ENCODE results near the gene PPP1R12B.
A peak's percentile ranks its signal among the peaks of the same experiment; 100 is the strongest.
"Not testable (repeated sequence)": the region's sequence is repeated elsewhere in the genome, so short reads cannot be mapped to it uniquely, and the experiment has no call there.

PPP1R12B gene

DNA sequence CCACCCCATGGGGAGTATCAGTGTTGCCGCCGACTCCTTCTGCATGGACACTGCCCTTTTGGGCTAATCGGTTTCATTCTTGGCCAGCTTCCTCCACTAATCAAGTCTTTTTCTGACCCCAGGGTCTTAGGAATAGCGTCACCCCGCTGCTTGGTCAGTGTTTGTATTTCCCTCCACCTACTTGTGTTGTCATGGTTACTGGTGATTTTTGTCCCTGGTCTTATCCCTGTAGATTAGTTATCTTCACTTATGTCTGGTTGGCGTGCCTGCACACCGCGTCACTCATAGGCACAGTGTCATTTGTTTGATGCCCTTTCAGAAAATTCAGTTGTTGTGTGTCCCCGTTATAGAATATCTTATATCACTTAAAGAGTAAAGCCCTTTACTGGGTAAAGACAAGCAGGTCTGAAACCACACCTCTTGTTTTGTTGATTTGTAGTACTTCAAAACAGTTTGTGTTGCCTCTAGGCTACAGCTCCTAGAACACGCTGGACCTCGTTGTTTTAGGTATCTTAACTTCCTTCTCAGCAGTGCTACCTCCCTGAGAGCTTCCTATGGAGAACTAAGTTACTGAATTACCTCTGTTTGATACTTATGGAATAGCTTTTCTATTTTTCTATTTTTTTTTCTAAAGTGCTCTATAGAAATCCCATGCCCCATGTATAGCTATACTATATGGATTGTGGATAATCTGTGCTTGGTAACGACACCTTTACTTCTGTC lies 868 bp downstream of the PPP1R12B start:
- peak; percentile 23 for DNase-seq

DNA sequence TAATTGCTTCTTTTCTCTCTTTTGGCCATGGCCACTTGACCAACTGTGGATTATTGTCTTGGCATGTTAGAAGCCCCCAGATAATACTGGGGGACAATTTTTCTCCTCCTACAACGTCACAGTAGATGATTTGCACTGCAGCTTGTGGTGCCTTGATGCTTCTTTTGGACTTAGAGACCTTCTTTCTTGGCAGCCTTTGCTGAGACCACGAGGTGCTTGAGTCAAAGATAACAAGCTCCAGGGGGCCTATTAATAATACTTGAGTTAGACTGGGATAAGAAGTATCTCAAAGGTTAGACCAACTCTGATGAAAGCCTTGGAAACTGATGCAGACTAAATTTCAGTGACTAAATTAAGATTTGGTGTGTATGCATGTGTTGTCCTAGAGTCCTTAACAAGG lies 3.2 kb downstream of the PPP1R12B start:
- no peak for DNase-seq

DNA sequence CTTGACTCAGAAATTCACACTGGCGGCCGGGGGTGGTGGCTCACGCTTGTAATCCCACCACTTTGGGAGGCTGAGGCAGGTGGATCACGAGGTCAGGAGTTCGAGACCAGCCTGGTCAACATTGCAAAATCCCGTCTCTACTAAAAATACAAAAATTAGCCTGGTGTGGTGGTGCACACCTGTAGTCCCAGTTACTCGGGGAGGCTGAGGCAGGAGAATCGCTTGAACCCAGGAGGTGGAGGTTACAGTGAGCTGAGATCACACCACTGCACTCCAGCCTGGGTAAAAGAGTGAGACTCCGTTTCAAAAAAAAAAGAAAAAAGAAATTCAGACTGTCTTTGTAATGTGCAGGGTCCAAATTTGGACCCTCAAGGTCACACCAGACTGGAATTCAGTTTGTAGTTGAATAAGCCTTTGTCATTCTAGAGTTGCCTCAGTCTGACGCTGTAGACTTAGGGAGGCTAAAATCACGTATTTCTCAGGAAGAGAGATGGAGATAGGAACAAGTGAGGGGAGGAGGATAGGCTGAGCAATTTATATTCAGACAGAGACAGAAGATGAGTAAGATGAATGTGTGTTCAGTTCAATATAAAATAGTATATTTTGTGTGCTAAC lies 4.2 kb downstream of the PPP1R12B start:
- not testable (repeated sequence) for DNase-seq

DNA sequence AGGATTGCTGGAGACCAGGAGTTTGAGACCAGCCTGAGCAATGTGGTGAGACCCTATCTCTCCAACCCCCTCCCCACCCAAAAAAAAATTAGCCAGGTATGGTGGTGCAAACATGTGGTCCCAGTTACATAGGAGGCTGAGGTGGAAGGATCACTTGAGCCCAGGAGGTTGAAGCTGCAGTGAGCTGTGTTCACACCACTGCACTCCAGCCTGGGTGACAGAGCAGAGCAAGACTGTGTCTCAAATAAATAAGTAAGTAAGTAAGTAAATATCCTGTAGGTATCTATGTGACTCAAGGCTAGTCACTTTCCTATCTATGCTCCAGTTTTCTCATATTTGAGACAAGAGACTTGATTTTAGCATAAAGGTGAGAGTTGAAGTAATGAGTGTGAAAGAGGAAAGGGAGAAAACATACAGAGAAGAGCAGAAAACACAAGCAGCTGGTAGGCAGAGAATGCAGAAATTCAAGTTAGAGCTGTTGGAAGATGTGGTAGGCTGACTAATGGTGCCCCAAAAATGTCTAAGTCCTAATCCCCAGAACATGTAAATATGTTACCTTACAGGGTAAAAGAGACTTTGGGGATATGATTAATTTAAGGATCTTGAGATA lies 7.5 kb downstream of the PPP1R12B start:
- DNase-seq = no peak

DNA sequence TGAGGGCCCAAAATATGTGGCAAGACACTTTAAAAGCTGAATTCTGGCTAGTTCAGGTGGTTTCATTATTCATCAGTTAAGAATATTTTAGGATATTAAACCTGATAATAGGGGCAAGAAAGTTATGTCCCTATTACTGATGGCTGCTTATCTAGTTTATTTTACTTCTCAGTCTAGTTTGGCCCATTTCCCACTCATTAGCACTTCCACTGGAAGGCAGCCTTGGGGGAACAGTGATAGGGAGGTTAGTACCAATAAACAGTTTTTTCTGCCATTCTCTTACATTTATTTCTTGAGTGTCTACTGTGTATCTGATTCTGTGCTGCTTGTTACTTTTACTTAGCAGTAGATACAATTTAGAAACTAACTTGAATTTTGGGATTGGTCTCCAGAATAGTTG lies 9.0 kb downstream of the PPP1R12B start:
- no peak for DNase-seq

DNA sequence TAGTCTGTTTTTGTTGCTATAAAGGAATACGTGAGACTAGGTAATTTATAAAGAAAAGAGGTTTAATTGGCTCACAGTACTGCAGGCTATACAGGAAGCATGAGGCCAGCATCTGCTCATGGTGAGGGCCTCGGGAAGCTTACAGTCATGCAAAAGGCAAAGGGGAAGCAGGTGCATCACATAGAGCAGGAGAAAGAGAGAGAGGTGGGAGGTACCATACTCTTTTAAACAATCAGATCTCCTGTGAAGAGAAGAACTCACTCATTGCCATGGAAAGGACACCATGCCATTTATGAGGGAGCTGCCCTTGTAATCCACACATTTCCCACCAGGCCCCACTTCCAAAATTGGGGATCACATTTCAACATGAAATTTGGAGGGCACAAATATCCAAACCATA lies 12.7 kb downstream of the PPP1R12B start:
- no peak for DNase-seq

DNA sequence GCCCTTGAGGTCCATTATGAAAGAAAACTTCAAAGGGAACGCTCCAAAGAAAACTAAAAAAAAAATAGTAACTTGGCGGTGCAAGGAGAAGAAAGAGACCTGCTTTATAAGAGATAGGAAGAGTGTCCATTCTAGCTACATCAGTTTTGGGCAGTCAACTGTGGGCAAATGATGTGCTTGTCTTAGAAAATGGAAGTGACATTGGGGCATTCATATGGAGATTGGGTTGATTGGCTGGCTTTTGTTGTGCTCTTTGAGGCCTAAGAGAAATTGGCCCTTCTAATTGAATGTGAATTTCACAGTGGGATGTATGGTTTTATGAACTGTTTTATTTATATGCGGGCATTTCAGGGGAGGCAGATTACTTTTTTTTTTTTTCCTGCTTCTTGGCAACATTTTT lies 13.2 kb downstream of the PPP1R12B start:
- DNase-seq = no peak

DNA sequence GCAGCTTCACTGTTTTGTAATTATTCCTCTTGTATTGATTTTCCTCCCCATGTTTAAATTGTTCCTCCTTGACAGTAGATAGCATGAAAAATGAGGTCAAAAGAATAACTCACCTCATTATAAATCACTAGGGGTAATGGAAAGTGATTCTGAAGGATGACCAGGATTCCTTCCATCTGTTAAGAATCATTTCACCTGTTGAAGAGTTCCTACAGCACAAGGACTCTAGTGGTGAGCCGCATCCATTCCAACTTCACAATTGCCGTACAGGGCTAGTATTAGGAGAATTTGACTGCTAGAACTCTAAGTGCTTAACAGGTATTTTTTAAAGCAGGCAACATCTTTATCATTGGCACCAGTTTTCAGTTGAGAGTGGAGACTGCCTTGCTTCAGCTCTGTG lies 13.7 kb downstream of the PPP1R12B start:
- DNase-seq = no peak

DNA sequence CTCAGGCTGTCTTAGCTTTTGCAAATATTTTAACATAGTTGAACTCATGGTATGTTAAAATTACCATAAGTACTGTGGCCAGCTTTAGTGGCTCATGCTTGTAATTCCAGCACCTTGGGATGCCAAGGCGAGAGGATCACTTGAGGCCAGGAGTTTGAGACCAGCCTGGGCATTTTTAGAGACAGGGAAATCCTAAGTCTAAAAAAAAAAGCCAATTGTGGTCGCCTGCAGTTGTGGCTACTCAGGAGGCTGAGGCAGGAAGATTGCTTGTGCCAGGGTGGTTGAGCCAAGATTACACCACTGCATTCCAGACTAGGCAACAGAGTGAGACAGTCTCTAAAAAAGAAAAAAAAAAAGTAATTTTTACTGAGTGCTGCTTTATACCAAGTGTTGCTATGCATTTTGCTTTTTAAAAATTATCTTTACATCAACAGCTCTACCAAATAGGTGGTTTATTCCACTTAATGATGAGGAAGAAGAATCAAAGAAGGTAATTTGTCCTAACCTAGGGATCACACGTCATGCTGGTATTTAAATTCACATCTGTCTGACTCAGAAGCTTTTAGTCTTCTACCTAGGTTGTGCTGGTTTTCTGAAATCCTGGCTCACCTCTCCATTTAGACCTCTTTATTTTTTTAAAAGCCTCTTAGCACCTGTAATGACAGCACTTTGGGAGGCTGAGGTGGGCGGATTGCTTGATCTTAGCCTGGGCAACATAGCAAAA lies 16.8 kb downstream of the PPP1R12B start:
- no peak for DNase-seq

DNA sequence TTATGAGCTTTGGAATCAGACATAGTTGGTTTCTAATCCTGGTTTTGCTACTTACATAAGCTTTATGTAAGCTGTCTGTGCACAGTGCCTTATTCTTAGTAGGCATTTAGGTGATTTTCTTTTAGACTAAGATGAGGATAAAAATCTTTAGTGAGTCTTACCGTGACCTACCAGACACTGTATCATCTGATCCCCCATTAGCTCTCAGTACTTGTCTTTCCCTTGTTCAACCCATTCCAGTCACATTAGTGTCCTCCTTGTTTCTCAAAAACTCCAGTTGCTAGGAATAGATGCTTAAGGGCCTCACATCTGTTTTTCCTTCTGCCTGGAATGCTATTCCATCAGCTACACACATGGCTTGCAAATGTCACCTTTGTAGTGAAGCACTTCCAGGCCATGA lies 18.8 kb downstream of the PPP1R12B start:
- no peak for DNase-seq

DNA sequence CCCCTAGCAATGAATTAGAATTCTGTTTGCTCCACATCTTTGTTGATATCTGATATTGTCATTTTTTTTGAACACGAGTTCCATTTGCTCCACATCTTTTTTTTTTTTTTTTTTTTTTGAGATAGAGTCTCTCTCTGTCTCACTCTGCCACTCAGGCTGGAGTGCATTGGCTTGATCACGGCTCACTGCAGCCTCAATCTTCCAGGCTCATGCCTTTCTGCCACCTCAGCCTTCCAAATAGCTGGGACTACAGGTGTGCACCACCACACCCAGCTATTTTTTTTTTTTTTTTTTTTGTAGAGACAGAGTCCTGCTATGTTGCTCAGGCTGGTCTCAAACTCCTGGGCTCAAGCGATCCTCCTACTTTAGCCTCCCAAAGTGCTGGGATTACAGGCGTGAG lies 22.4 kb downstream of the PPP1R12B start:
- not testable (repeated sequence) for DNase-seq

DNA sequence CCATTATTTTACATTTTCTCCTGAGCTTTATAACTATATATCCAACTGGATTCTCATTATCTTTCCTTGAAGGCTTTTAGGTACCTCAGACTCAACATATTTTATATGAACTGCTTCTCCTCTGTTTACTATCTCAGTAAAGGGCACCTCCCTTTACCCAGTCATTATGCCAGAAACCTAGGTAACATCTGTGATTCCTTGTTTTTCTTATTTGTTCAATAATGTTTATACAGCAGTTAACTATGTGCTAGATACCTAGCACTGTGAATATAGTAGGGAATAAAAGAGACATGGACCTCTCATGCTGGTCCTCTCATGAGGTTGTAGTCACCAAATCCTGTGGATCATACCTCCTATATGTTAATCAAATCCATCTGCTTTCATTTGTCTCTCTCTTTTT lies 25.6 kb downstream of the PPP1R12B start:
- no peak for DNase-seq

DNA sequence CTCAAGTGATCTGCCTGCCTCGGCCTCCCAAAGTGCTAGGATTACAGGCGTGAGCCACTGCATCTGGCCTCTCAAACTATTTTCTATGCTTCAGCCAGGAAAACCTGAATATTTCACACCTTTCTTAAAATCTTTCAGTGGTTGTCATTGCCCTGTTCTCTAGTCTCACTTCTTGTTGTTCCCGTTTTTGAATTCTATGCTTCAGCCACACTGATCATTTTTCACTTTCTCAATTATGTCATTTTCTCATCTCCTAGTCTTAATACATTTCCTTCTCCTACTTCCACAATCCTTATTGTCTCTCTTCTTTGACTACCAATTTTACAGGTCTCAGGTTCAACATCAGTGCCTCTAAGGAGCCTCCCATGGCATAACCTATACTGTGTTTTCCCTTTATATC lies 26.7 kb downstream of the PPP1R12B start:
- not testable (repeated sequence) for DNase-seq

DNA sequence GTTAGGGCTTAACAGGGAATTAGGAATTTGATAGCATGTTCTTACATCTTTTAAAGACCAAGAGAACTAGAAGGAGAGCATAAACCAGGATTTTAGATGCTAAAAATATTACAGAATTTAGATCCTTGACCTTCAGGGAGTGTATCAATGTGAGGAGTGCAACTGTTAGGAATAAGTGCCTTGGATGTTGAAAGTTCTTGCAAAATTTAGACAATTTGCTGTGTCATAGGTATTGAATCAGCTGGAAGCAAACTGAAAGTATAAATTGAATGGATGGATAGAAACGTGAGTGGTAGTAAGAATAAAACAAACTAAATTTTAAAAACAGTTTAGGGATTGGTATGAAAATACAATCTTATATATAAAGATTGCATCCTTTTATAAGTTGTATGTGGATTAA lies 27.7 kb downstream of the PPP1R12B start:
- no peak for DNase-seq

DNA sequence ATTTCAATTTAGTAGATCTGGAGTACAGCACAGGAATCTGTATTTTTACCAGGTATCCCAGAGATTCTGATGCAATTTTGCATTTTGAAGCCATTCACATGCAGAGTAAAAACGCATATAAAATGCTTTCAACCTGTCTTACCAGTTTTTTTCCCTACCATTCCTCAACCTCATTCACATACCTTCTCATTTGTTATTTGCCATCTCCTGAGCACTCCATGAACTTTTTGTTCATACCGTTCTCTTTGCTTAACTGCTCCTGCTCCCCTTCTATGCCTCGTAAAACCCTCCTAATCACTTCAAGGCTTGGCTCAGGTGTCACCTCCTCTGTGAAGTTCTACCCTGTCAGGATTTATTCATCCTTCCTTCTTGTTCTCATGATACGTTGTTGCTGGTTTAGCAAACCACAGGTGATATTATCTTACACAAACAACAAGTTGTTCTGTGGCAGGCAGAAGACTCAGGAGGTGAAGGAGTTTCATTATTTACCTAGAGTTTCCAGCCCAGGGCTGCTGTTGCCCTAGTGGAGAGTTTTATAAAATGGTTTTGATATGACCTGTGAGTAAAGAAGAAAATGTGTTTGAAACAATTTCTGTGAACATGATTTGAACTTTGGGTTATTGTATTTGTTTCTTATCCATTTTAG lies 31.5 kb downstream of the PPP1R12B start:
- peak; percentile 55 for DNase-seq

DNA sequence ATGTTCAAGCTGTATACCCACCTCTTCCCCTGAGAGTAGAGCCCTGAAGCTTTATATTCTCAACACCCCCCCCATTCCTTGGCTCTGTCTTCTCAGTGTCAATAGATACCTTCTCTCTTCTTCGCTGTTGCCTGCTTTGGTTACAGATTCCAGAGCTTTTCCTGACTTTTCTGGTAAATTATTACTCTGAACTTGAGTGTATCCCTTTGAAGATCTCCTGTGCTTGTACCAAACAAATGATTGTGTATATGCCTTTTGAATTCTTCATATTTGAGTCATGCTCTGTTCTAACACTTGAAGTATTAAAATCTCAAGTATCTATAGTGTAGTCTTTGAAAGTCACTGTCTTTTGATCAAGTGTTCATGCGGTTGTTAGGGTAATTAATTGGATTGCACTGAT lies 32.0 kb downstream of the PPP1R12B start:
- DNase-seq = not testable (repeated sequence)

DNA sequence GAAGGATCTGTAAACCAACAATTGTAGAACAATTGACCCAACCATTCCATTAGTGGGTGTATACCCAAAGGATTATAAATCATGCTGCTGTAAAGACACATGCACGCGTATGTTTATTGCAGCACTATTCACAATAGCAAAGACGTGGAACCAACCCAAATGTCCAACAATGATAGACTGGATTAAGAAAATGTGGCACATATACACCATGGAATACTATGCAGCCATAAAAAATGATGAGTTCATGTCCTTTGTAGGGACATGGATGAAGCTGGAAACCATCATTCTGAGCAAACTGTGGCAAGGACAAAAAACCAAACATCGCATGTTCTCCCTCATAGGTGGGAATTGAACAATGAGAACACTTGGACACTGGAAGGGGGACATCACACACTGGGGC lies 33.4 kb downstream of the PPP1R12B start:
- DNase-seq = not testable (repeated sequence)

DNA sequence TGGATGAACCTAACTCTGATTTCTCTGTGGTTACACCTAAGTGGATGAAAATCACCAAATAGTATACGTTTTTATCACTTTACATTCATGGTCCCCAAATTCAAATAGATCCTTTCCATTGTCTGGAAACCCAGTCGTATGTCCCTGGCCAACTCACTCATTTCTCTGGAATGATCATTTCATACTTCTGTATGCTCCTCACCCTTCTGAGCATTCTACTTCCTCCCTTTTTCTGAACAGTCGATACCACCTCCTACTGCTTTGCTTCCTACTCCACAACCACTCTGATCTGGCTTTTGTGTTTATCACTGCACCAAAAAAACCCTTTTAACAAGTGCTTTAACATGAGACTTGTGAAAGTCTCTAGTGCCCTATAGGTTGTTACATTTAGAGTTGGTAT lies 47.3 kb downstream of the PPP1R12B start:
- not testable (repeated sequence) for DNase-seq

DNA sequence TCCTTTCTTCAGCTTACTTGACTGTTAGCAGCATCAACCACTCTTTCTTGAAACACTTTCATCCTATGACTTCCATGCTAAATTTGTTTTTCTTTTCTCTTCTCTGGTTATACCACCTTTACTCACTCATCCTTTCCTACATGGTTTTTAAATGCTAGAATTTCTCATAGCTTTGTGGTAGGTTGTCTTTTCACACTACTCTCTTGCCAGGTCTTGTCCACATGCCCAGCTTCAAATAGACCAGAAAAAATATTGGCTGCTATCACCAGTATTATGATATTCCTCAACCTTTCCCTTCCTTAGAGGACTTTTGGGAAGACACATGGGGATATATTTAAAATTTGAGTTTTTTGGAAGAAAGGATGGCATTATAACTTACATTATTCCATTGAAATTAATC lies 48.8 kb downstream of the PPP1R12B start:
- DNase-seq = no peak

DNA sequence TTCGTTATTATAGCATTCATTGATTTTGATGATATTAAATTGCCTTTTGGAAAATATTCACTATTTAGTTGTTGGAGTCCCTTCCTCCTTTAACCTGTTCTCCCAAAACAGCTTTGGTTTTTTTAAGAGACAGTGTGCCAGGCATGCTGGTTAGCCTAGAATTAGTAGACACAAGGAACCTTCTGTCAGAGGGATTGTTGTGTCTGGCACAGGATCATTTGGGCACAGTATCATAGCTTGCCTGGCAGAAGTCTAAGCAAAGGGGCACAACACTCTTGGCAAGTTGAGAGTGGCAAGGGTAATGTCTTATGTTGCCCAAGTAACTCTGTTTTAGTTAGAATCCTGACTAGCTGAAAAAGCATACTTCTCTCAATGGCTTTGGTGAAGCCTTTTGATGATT lies 49.9 kb downstream of the PPP1R12B start:
- not testable (repeated sequence) for DNase-seq

DNA sequence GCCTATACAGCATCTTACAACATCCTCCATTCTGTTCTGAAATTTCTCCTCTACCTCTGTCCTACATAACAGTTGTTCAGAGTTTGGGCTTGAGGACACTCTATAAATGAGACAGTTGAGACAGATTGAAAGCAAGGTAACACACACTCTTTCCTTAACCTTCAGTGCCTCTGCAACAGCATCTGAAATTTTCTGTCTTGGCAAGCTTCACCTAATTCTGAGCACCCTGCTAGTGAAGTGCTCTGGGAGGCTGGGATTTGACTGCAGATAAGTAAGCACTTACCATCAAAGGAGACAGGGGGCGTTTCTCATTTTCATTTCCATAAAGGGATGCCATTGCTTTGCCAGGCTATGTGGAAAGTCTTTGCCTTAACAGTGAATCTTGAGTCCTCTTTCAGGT lies 53.3 kb downstream of the PPP1R12B start:
- not testable (repeated sequence) for DNase-seq

DNA sequence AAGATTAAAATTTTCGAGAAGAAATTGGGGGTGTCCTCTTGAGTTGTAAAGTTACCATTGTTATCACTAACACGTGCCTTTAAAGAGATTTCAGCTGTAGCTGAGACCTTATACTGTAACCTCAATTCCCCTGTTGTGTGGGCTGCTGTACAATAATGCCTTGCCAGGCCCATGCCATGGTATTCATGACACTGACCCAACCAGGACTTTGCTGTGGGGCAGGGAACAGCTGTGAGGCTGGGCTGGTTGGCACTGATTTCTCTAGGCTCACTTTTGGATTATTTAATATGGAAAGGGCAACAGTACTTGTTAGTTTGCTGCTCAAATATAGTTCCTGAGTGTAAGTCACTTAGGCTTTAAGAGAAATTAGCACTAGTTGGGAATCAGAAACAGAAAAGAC lies 54.9 kb downstream of the PPP1R12B start:
- not testable (repeated sequence) for DNase-seq

DNA sequence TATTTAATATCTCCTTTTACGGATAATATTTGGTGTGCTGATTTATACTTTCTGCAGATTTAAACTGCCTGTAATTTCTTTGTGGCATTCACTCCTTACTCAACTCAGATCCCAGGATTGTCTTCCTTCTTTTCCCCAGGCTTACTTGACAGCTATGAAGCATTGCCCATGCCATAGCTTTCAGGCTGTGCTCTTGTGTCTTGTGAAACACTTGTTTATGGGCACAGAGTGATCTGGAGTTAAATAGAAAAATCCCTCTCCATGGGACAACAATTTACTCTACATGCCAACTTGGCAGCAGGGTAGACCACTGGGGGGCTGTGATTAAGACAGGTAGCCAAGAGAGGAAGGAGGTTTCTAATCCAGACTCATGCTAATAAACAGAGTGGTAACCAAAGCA lies 57.4 kb downstream of the PPP1R12B start:
- no peak for DNase-seq
